ENCODE measurements around the gene NUPR1.

DNA sequence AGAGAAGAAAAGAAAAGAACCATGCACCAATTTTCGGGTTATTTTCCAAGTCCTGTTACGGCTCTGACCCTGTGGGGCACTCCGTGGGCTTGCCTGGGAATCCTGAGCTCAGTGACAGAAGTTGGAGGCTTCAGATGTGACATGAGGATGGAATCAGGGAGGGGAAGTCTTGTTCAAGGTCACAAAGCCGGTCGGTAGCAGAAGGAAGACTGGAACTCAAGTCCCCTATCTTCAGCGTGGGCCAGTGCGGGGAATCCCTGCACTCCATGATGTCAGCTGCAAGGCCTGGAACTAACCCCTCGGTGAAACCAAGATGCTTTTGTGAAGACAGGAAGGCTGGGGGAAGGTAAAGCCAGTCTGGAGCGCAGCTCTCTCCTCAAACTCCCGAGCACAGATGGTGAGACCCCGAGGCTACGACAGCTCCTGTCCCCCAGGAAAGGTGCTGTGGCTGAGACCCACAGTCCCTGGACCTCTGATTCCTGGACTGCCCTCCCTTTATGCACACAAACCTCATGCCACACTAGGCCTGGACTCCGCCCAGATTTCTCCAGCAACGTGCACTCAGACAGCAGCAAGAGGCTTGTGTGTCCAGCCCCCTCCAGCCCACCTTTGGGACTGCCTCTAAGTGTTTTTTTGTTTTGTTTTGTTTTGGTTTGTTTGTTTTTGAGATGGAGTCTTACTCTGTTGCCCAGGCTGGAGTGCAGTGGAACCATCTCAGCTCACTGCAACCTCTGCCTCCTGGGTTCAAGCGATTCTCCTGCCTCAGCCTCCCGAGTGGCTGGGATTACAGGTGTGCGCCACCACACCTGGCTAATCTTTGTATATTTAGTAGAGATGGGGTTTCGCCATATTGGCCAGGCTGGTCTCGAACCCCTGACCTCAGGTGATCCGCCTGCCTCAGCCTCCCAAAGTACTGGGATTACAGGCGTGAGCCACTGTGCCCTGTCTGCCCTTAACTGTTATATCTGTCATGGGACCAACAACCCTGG is 26.7 kb downstream of the NUPR1 start:
- TF ChIP-seq FOXJ3 (CRISPR knock-in tag; IDR thresholded peaks at IDR 0.05) (no peak), RAD21 (IDR thresholded peaks at IDR 0.05; ENCODE audit: low read length) (no peak), TAF1 (IDR thresholded peaks at IDR 0.05; ENCODE audit: borderline replicate concordance, low read depth, low read length) (no peak), JUND (IDR thresholded peaks at IDR 0.05) (no peak), POLR2AphosphoS5 (IDR thresholded peaks at IDR 0.05; ENCODE audit: low read depth, low read length) (no peak)
- TF ChIP-seq, protein P1, sequence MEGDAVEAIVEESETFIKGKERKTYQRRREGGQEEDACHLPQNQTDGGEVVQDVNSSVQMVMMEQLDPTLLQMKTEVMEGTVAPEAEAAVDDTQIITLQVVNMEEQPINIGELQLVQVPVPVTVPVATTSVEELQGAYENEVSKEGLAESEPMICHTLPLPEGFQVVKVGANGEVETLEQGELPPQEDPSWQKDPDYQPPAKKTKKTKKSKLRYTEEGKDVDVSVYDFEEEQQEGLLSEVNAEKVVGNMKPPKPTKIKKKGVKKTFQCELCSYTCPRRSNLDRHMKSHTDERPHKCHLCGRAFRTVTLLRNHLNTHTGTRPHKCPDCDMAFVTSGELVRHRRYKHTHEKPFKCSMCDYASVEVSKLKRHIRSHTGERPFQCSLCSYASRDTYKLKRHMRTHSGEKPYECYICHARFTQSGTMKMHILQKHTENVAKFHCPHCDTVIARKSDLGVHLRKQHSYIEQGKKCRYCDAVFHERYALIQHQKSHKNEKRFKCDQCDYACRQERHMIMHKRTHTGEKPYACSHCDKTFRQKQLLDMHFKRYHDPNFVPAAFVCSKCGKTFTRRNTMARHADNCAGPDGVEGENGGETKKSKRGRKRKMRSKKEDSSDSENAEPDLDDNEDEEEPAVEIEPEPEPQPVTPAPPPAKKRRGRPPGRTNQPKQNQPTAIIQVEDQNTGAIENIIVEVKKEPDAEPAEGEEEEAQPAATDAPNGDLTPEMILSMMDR (IDR thresholded peaks at IDR 0.05), result no peak

Measured in SK-N-SH (cell line).